HAP-1 (cell line): ENCODE measurements around the gene AMPD2.

Experiments
- DNase-seq, 2 experiments: peaks; one replicate each; pipeline ENCODE4 v3.0.0-alpha.2; 2016 to 2020; ENCODE audit warnings: low spot score in 2 of 2
- H3K27me3 ChIP-seq: fragments of 250-450 bp; sonication (Bioruptor Pico); 2 replicates; pipeline ENCODE4 v1.5.1; 2020; ENCODE audit warnings: low read depth, mild to moderate bottlenecking, moderate library complexity
- H3K36me3 ChIP-seq: fragments of 250-450 bp; sonication (Bioruptor Pico); replicated peaks from 2 replicates; pipeline ENCODE4 v1.5.1; 2020; ENCODE audit warnings: mild to moderate bottlenecking
- H3K4me1 ChIP-seq: fragments of 250-450 bp; sonication (Bioruptor Pico); 2 replicates; pipeline ENCODE4 v1.5.1; 2020; ENCODE audit warnings: mild to moderate bottlenecking
- H3K4me3 ChIP-seq: fragments of 250-450 bp; sonication (Bioruptor Pico); 2 replicates; pipeline ENCODE4 v1.5.1; 2020; ENCODE audit warnings: mild to moderate bottlenecking, moderate library complexity
- H3K9me3 ChIP-seq: fragments of 250-450 bp; sonication (Bioruptor Pico); 2 replicates; pipeline ENCODE4 v1.5.1; 2020; ENCODE audit warnings: mild to moderate bottlenecking, moderate library complexity
- in situ Hi-C: fragments of 300-500 bp; cut with MboI; formaldehyde crosslinking; loops from 3 replicates; pipeline ENCODE4 v1.14.3; 2020; ENCODE audit warnings: low sequenced_read_pairs, inconsistent platforms, mixed read lengths

Gene AMPD2

GRCh38 chr1:109639841-109640184 lies 20.2 kb downstream of the AMPD2 start:
- no peak for DNase-seq
- in situ Hi-C loops = loop anchor here (5.0 kb wide), 1 partner anchor 132 kb away; no protein-coding TSS in a partner anchor
- peaks cover 7% of the 10 kb centered on the region for H3K4me1 ChIP-seq
- no peak overlapping the region for H3K4me3 ChIP-seq
- H3K27me3 ChIP-seq = no peaks in the 10 kb centered on the region
- no peaks in the 10 kb centered on the region for H3K36me3 ChIP-seq
- no peaks in the 10 kb centered on the region for H3K9me3 ChIP-seq

GRCh38 chr1:109640285-109640865 lies 20.7 kb downstream of the AMPD2 start:
- no peak overlapping the region for H3K4me3 ChIP-seq
- DNase-seq = peak; percentile 41 to 95
- H3K27me3 ChIP-seq = no peaks in the 10 kb centered on the region
- peaks cover 7% of the 10 kb centered on the region for H3K4me1 ChIP-seq
- in situ Hi-C loops = loop anchor here (5.0 kb wide), 1 partner anchor 132 kb away; no protein-coding TSS in a partner anchor
- no peaks in the 10 kb centered on the region for H3K9me3 ChIP-seq
- H3K36me3 ChIP-seq = no peaks in the 10 kb centered on the region

GRCh38 chr1:109641078-109641740 lies 21.6 kb downstream of the AMPD2 start:
- in situ Hi-C loops = loop anchor here (5.0 kb wide), 1 partner anchor 131 kb away; no protein-coding TSS in a partner anchor
- Histone ChIP-seq H3K27me3 (no peaks in the 10 kb centered on the region), H3K9me3 (no peaks in the 10 kb centered on the region), H3K4me1 (peaks cover 7% of the 10 kb centered on the region), H3K4me3 (no peak overlapping the region), H3K36me3 (no peaks in the 10 kb centered on the region)
- peak in 1 of 2 experiments; percentile 6 for DNase-seq

GRCh38 chr1:109641861-109642260 lies 22.2 kb downstream of the AMPD2 start:
- in situ Hi-C loops = loop anchor here (5.0 kb wide), 1 partner anchor 130 kb away; no protein-coding TSS in a partner anchor

GRCh38 chr1:109642626-109643025 lies 23.0 kb downstream of the AMPD2 start:
- Histone ChIP-seq H3K4me3 (no peak overlapping the region), H3K4me1 (peaks cover 7% of the 10 kb centered on the region), H3K27me3 (no peaks in the 10 kb centered on the region), H3K36me3 (no peaks in the 10 kb centered on the region), H3K9me3 (no peaks in the 10 kb centered on the region)
- no peak for DNase-seq
- in situ Hi-C loops = loop anchor here (5.0 kb wide), 1 partner anchor 130 kb away; no protein-coding TSS in a partner anchor

More at GRCh38 chr1:109641861-109642260, 22.2 kb downstream of the AMPD2 start:
- H3K4me3 ChIP-seq = no peak overlapping the region
- H3K4me1 ChIP-seq = peaks cover 7% of the 10 kb centered on the region
- no peaks in the 10 kb centered on the region for H3K27me3 ChIP-seq
- H3K9me3 ChIP-seq = no peaks in the 10 kb centered on the region
- DNase-seq = no peak
- H3K36me3 ChIP-seq = no peaks in the 10 kb centered on the region

GRCh38 chr1:109643385-109644230 lies 24.0 kb downstream of the AMPD2 start:
- Histone ChIP-seq H3K36me3 (no peaks in the 10 kb centered on the region), H3K4me3 (no peak overlapping the region), H3K9me3 (no peaks in the 10 kb centered on the region), H3K4me1 (peaks cover 7% of the 10 kb centered on the region), H3K27me3 (no peaks in the 10 kb centered on the region)
- peak; percentile 74 to 94 for DNase-seq
- in situ Hi-C loops = loop anchor here (5.0 kb wide), 1 partner anchor 129 kb away; no protein-coding TSS in a partner anchor

- no peaks in the 10 kb centered on the region for H3K9me3 ChIP-seq
- no peaks in the 10 kb centered on the region for H3K36me3 ChIP-seq
- H3K4me3 ChIP-seq = no peak overlapping the region
- peaks cover 12% of the 10 kb centered on the region for H3K4me1 ChIP-seq
- H3K27me3 ChIP-seq = no peaks in the 10 kb centered on the region
- DNase-seq = no peak
- in situ Hi-C loops = loop anchor here (5.0 kb wide), 1 partner anchor 128 kb away; no protein-coding TSS in a partner anchor
Observed at GRCh38 chr1:109644670-109645069, 25.0 kb downstream of the AMPD2 start.

- in situ Hi-C loops = no loop called here
- Histone ChIP-seq H3K27me3 (no peaks in the 10 kb centered on the region), H3K4me1 (peaks cover 5% of the 10 kb centered on the region; the same call in 1 of the 2 replicates), H3K9me3 (no peaks in the 10 kb centered on the region), H3K4me3 (no peak overlapping the region), H3K36me3 (no peaks in the 10 kb centered on the region)
- peak in 1 of 2 experiments; percentile 38 for DNase-seq
Observed at GRCh38 chr1:109649491-109649914, 29.9 kb downstream of the AMPD2 start.

- H3K4me1 ChIP-seq = peaks cover 7% of the 10 kb centered on the region
- no peaks in the 10 kb centered on the region for H3K36me3 ChIP-seq
- no peak for DNase-seq
- H3K4me3 ChIP-seq = no peak overlapping the region
- in situ Hi-C loops = loop anchor here (10.0 kb wide), 1 partner anchor 334 kb away; the partner anchor contains the start of gene AHCYL1
- H3K27me3 ChIP-seq = no peaks in the 10 kb centered on the region
- no peaks in the 10 kb centered on the region for H3K9me3 ChIP-seq
Observed at GRCh38 chr1:109650609-109651008, 31.0 kb downstream of the AMPD2 start.

- H3K9me3 ChIP-seq = no peaks in the 10 kb centered on the region
- H3K36me3 ChIP-seq = no peaks in the 10 kb centered on the region
- DNase-seq = no peak
- H3K4me1 ChIP-seq = peaks cover 7% of the 10 kb centered on the region
- no peaks in the 10 kb centered on the region for H3K27me3 ChIP-seq
- no peak overlapping the region for H3K4me3 ChIP-seq
- in situ Hi-C loops = loop anchor here (10.0 kb wide), 1 partner anchor 332 kb away; the partner anchor contains the start of gene AHCYL1
Observed at GRCh38 chr1:109652402-109652801, 32.8 kb downstream of the AMPD2 start.

GRCh38 chr1:109653306-109653705 lies 33.7 kb downstream of the AMPD2 start:
- peaks cover 7% of the 10 kb centered on the region for H3K4me1 ChIP-seq
- no peak for DNase-seq
- no peaks in the 10 kb centered on the region for H3K27me3 ChIP-seq
- in situ Hi-C loops = loop anchor here (10.0 kb wide), 1 partner anchor 331 kb away; the partner anchor contains the start of gene AHCYL1
- H3K9me3 ChIP-seq = no peaks in the 10 kb centered on the region
- no peaks in the 10 kb centered on the region for H3K36me3 ChIP-seq
- no peak overlapping the region for H3K4me3 ChIP-seq

- H3K4me1 ChIP-seq = peaks cover 3% of the 10 kb centered on the region
- H3K27me3 ChIP-seq = no peaks in the 10 kb centered on the region
- H3K9me3 ChIP-seq = no peaks in the 10 kb centered on the region
- H3K36me3 ChIP-seq = no peaks in the 10 kb centered on the region; the same call in 1 of the 2 replicates
- in situ Hi-C loops = loop anchor here (10.0 kb wide), 1 partner anchor 330 kb away; the partner anchor contains the start of gene AHCYL1
- no peak for DNase-seq
- H3K4me3 ChIP-seq = no peak overlapping the region
Observed at GRCh38 chr1:109654519-109654918, 34.9 kb downstream of the AMPD2 start.
